ENCODE results near the gene SCN3B.

DNA sequence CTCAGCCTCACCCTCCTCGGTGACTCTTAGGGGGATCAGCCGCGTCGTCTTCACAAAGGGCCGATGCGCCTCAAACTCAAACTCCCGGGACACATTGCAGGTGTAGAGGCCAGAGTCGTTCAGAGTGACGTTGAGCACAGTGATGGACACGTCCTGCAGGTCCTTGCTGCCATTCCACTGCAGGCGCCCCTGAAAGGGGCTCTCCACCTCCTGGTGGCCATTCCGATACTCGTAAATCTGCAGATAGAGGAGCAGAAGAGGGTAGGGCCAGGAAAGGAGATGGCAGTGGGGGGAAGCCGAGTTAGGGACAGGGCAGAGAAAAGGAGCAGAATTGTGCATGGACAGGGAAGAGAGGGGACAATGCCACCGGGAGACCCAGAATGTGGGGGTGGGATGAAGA is 12.0 kb downstream of the SCN3B start:
- TF ChIP-seq CTCF (conservative IDR thresholded peaks at IDR 0.05; ENCODE audit: low read length) (no peak), EZH2phosphoT487 (IDR thresholded peaks at IDR 0.05; ENCODE audit: borderline replicate concordance, low read depth, low read length) (no peak)

Measured in OCI-LY7 (cell line).